Coronary artery (tissue), 2 donors: Measurements from ENCODE around the gene TUBB8B.
"Not testable (repeated sequence)": the region's sequence is repeated elsewhere in the genome, so short reads cannot be mapped to it uniquely, and the experiment has no call there.

Source experiments
- DNase-seq: peaks from one replicate; pipeline ENCODE4 v3.0.0-alpha.2; 2017; ENCODE audit warnings: low spot score
- H3K27ac ChIP-seq, 2 donors: fragments of 200-600 bp; sonication (generic); one replicate each; pipeline ENCODE4 v1.5.1; 2016 to 2019
- H3K4me3 ChIP-seq: fragments of 200-600 bp; sonication (generic); 2 replicates; pipeline ENCODE4 v1.5.1; 2016; ENCODE audit warnings: mild to moderate bottlenecking, moderate library complexity

TUBB8B gene

GRCh38 chr18:54388-54787 lies 5.0 kb upstream of the TUBB8B start:
- not testable (repeated sequence) for H3K27ac ChIP-seq, DNase-seq, H3K4me3 ChIP-seq

- not testable (repeated sequence) for DNase-seq, H3K27ac ChIP-seq, H3K4me3 ChIP-seq
Measured at GRCh38 chr18:48696-49095, 719 bp downstream of the TUBB8B start.

GRCh38 chr18:13177-13576 lies 36.2 kb downstream of the TUBB8B start:
- H3K27ac ChIP-seq, DNase-seq: not testable (repeated sequence)

GRCh38 chr18:12773-13172 lies 36.6 kb downstream of the TUBB8B start:
- DNase-seq, H3K27ac ChIP-seq, H3K4me3 ChIP-seq: not testable (repeated sequence)

More at GRCh38 chr18:13177-13576, 36.2 kb downstream of the TUBB8B start:
- not testable (repeated sequence) for H3K4me3 ChIP-seq

- not testable (repeated sequence) for H3K4me3 ChIP-seq, H3K27ac ChIP-seq, DNase-seq
Measured at GRCh38 chr18:11383-12274, 37.8 kb downstream of the TUBB8B start.

- not testable (repeated sequence) for H3K27ac ChIP-seq, H3K4me3 ChIP-seq, DNase-seq
Measured at GRCh38 chr18:10624-11184, 38.7 kb downstream of the TUBB8B start.

- DNase-seq, H3K4me3 ChIP-seq, H3K27ac ChIP-seq: not testable (repeated sequence)
Measured at GRCh38 chr18:9937-10336, 39.5 kb downstream of the TUBB8B start.
